ENCODE measurements around the gene RAP2B. TPM values are rescaled to one million over a fixed set of nuclear protein-coding genes. Genes with fewer than 3 reads are reported as not detected.

RAP2B gene
- total RNA-seq, 1 donor from 2014 or later, result 24.5 TPM

GRCh38 chr3:153160451-153161137, 1.4 kb upstream of the RAP2B start:
- Mint-ChIP-seq H3K9me3 (ENCODE audit: unreplicated experiment) (peaks cover 20% of the 10 kb centered on the region), H3K4me3 (ENCODE audit: unreplicated experiment) (peak overlapping the region; percentile 98), H3K27me3 (ENCODE audit: unreplicated experiment) (peaks cover 9% of the 10 kb centered on the region), H3K27ac (ENCODE audit: unreplicated experiment) (peak overlapping the region; percentile 98), H3K36me3 (ENCODE audit: unreplicated experiment) (no peaks in the 10 kb centered on the region), H3K4me1 (ENCODE audit: low read depth, unreplicated experiment) (peaks cover 16% of the 10 kb centered on the region)
- TF ChIP-seq, protein P1, sequence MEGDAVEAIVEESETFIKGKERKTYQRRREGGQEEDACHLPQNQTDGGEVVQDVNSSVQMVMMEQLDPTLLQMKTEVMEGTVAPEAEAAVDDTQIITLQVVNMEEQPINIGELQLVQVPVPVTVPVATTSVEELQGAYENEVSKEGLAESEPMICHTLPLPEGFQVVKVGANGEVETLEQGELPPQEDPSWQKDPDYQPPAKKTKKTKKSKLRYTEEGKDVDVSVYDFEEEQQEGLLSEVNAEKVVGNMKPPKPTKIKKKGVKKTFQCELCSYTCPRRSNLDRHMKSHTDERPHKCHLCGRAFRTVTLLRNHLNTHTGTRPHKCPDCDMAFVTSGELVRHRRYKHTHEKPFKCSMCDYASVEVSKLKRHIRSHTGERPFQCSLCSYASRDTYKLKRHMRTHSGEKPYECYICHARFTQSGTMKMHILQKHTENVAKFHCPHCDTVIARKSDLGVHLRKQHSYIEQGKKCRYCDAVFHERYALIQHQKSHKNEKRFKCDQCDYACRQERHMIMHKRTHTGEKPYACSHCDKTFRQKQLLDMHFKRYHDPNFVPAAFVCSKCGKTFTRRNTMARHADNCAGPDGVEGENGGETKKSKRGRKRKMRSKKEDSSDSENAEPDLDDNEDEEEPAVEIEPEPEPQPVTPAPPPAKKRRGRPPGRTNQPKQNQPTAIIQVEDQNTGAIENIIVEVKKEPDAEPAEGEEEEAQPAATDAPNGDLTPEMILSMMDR (IDR thresholded peaks at IDR 0.05; ENCODE audit: partially characterized antibody, unreplicated experiment), result no peak
- DNase-seq, result peak; percentile 78

GRCh38 chr3:153161138-153161713, 800 bp upstream of the RAP2B start:
- peaks cover 20% of the 10 kb centered on the region for H3K9me3 Mint-ChIP-seq (ENCODE audit: unreplicated experiment)
- no peaks in the 10 kb centered on the region for H3K36me3 Mint-ChIP-seq (ENCODE audit: unreplicated experiment)
- DNase-seq, result peak; percentile 91
- TF ChIP-seq, protein P1 (IDR thresholded peaks at IDR 0.05; ENCODE audit: partially characterized antibody, unreplicated experiment), result no peak
- peak overlapping the region; percentile 98 for H3K4me3 Mint-ChIP-seq (ENCODE audit: unreplicated experiment)
- H3K4me1 Mint-ChIP-seq (ENCODE audit: low read depth, unreplicated experiment), result peaks cover 21% of the 10 kb centered on the region
- H3K27ac Mint-ChIP-seq (ENCODE audit: unreplicated experiment), result peak overlapping the region; percentile 98
- H3K27me3 Mint-ChIP-seq (ENCODE audit: unreplicated experiment), result peaks cover 9% of the 10 kb centered on the region

GRCh38 chr3:153162513-153163392, 727 bp downstream of the RAP2B start:
- Mint-ChIP-seq H3K4me1 (ENCODE audit: low read depth, unreplicated experiment) (peaks cover 22% of the 10 kb centered on the region), H3K9me3 (ENCODE audit: unreplicated experiment) (peaks cover 20% of the 10 kb centered on the region), H3K36me3 (ENCODE audit: unreplicated experiment) (no peaks in the 10 kb centered on the region), H3K27ac (ENCODE audit: unreplicated experiment) (peak overlapping the region; percentile 93), H3K4me3 (ENCODE audit: unreplicated experiment) (peak overlapping the region; percentile 99), H3K27me3 (ENCODE audit: unreplicated experiment) (peaks cover 9% of the 10 kb centered on the region)
- DNase-seq, result peak; percentile 51
- TF ChIP-seq, protein P1 (IDR thresholded peaks at IDR 0.05; ENCODE audit: partially characterized antibody, unreplicated experiment), result no peak

- H3K4me1 Mint-ChIP-seq (ENCODE audit: low read depth, unreplicated experiment), result peaks cover 22% of the 10 kb centered on the region
These were observed 1.3 kb downstream of the RAP2B start for GRCh38 chr3:153163393-153163724.

More at GRCh38 chr3:153163393-153163724, 1.3 kb downstream of the RAP2B start:
- H3K36me3 Mint-ChIP-seq (ENCODE audit: unreplicated experiment), result no peaks in the 10 kb centered on the region
- H3K9me3 Mint-ChIP-seq (ENCODE audit: unreplicated experiment), result peaks cover 20% of the 10 kb centered on the region
- peaks cover 9% of the 10 kb centered on the region for H3K27me3 Mint-ChIP-seq (ENCODE audit: unreplicated experiment)
- TF ChIP-seq, protein P1 (IDR thresholded peaks at IDR 0.05; ENCODE audit: partially characterized antibody, unreplicated experiment), result no peak
- DNase-seq, result no peak
- H3K4me3 Mint-ChIP-seq (ENCODE audit: unreplicated experiment), result peak overlapping the region; percentile 99
- H3K27ac Mint-ChIP-seq (ENCODE audit: unreplicated experiment), result peak overlapping the region; percentile 93
